Neural crest cell (in vitro differentiated cells): ENCODE results near the gene CSK. TPM values are rescaled to one million over a fixed set of nuclear protein-coding genes. Genes with fewer than 3 reads are reported as not detected.

Source experiments
- DNase-seq: peaks from one replicate; pipeline ENCODE4 v3.0.0; 2021; ENCODE audit warnings: low read depth, mixed read lengths, low spot score
- H3K27ac Mint-ChIP-seq: one replicate; pipeline ENCODE4 v1.8.0; 2021; ENCODE audit warnings: mild to moderate bottlenecking, mixed read lengths; ENCODE audit not compliant: unreplicated experiment
- H3K27me3 Mint-ChIP-seq: 2 replicates; pipeline ENCODE4 v1.8.0; 2021; ENCODE audit warnings: low read depth, mild to moderate bottlenecking, mixed read lengths
- H3K36me3 Mint-ChIP-seq: 2 replicates; pipeline ENCODE4 v1.8.0; 2021; ENCODE audit warnings: low read depth, mild to moderate bottlenecking, mixed read lengths
- H3K4me1 Mint-ChIP-seq: 2 replicates; pipeline ENCODE4 v1.8.0; 2021; ENCODE audit warnings: mixed read lengths
- H3K4me3 Mint-ChIP-seq: one replicate; pipeline ENCODE4 v1.8.0; 2021; ENCODE audit warnings: mild to moderate bottlenecking, mixed read lengths
- H3K9me3 Mint-ChIP-seq: 2 replicates; pipeline ENCODE4 v1.8.0; 2021; ENCODE audit warnings: mixed read lengths
- CTCF ChIP-seq: fragments of 200-600 bp; sonication (generic); conservative IDR thresholded peaks from 2 replicates; pipeline ENCODE4 v1.5.0; 2021; ENCODE audit warnings: antibody characterized with exemption, mild to moderate bottlenecking
- total RNA-seq: library from RNA; stranded (reverse); gene quantifications from 2 replicates; pipeline ENCODE4 v1.2.1, GENCODE V29; 2021

Gene CSK
- total RNA-seq, 1 donor from 2014 or later, result 109 TPM

- TF ChIP-seq CTCF, result no peak
- Mint-ChIP-seq H3K36me3 (peaks cover 1% of the 10 kb centered on the region), H3K27me3 (peaks cover 3% of the 10 kb centered on the region), H3K4me3 (no peak overlapping the region), H3K9me3 (no peaks in the 10 kb centered on the region), H3K4me1 (peaks cover 3% of the 10 kb centered on the region), H3K27ac (no peak overlapping the region)
- no peak for DNase-seq
These were observed 27.4 kb downstream of the CSK start for GRCh38 chr15:74809242-74809641.

DNA sequence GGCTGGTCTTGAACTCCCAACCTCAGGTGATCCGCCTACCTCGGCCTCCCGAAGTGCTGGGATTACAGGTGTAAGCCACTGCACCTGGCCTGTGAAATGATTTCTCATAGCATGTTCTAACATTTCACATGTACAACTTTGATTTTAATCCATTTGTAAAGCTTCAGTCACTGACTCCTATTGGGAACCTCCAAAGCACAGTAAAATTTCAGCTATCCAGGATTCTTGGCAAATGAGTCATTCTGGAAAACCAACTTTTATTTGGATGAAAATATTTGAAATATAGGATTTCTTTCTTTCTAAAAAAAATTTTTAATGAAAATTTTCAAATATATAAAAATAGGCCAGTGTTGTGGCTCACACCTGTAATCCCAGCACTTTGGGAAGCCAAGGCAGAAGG lies 28.1 kb downstream of the CSK start:
- Mint-ChIP-seq H3K4me1 (peaks cover 3% of the 10 kb centered on the region), H3K36me3 (no peaks in the 10 kb centered on the region), H3K27me3 (peaks cover 3% of the 10 kb centered on the region), H3K9me3 (no peaks in the 10 kb centered on the region), H3K4me3 (no peak overlapping the region), H3K27ac (no peak overlapping the region)
- DNase-seq, result no peak
- TF ChIP-seq CTCF, result no peak

DNA sequence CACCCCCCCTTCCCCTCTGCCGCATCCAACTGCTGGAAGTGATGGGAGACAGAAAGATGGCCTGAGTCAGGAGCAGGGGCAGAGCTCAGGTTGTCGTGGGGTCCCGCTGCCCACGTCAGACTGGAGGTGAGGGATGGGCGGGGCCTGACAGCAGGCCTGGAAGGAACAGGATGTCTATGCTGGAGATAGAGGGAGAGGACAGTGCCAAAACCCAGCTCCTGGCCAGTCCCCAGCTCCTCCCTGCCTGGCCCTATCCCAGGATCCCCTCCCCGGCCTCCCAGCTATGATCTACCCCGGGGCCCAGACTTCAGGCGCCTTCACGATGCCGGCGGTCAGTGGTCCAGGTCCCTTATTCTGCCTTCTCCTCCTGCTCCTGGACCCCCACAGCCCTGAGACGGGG lies 30.7 kb downstream of the CSK start, which contains the start of gene LMAN1L:
LMAN1L (plus strand) TSS at position 303 of the 400 bp plus-strand sequence; CDS start at position 323, 20 bp downstream.
- DNase-seq, result no peak
- Mint-ChIP-seq H3K4me1 (peaks cover 4% of the 10 kb centered on the region), H3K36me3 (no peaks in the 10 kb centered on the region), H3K27ac (peak within 1 kb of the TSS; percentile 37), H3K4me3 (no peak within 1 kb of the TSS), H3K27me3 (peaks cover 5% of the 10 kb centered on the region), H3K9me3 (no peaks in the 10 kb centered on the region)
- no peak for TF ChIP-seq CTCF

DNA sequence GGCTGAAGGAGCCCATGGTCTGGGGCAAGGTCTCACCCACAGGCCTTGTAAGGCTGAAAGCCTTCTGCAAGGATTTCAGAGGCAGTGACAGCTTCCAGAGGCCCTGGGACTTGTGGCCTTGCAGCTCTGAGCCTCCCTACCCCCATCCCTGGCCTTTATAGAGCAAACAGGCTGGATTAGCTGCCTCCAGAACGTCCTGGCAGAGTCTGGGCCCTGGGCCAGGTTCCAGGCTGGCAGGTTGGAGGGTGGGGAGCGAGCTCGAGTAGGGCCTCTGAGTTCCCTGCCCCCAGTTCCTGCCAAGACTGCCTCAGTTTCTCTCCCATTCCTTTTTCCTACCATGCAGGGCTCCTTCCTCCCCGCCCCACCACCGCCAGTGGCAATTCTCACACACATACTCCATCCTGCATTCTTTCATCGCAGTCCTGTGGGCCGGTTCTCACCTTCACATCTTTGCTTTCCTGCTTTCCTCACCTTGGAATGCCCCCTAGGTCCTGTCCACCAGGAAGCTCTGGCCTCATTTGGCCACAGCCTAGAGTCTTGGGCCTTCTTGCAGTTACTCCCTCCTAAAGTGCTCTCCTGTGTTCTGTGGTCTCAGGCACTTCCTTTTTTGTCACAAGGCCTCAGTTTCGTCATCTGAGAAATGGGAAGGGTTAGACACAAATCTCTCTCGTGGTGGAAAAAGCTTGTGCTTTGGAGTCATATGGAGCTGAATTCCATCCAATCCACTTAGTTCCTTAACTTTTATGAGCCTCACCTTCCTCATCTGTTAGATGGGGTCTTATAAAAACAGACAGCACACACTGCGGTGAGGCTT lies 33.4 kb downstream of the CSK start:
- H3K36me3 Mint-ChIP-seq, result no peaks in the 10 kb centered on the region
- H3K27me3 Mint-ChIP-seq, result peaks cover 5% of the 10 kb centered on the region
- no peaks in the 10 kb centered on the region for H3K9me3 Mint-ChIP-seq
- TF ChIP-seq CTCF, result no peak
- H3K4me1 Mint-ChIP-seq, result peaks cover 9% of the 10 kb centered on the region
- DNase-seq, result no peak
- no peak overlapping the region for H3K4me3 Mint-ChIP-seq
- no peak overlapping the region for H3K27ac Mint-ChIP-seq

DNA sequence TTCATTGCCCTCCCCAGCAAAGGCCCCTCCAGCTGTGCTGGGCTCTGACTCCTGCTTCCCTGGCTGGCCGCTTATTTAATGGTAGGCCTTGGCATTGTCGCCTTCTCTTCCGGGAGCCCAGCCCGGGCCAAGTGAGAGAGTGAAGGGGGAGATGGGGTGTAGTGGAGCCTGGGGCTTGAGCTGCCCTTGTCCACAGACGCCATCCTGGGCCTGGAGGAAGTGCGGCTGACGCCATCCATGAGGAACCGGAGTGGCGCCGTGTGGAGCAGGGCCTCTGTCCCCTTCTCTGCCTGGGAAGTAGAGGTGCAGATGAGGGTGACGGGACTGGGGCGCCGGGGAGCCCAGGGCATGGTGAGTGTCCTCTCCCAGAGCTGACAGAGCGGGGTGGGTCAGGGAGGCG lies 34.1 kb downstream of the CSK start:
- Mint-ChIP-seq H3K27ac (no peak overlapping the region), H3K9me3 (no peaks in the 10 kb centered on the region), H3K4me1 (peaks cover 12% of the 10 kb centered on the region), H3K27me3 (peaks cover 5% of the 10 kb centered on the region), H3K4me3 (no peak overlapping the region), H3K36me3 (no peaks in the 10 kb centered on the region)
- no peak for TF ChIP-seq CTCF
- DNase-seq, result no peak
